NOMO-1 (cell line): ENCODE results near the gene GPR158.

ENCODE experiments used
- DNase-seq, 2 experiments: peaks; one replicate each; lab custom pipeline; 2025; ENCODE audit not compliant: unreplicated experiment in 2 of 2; lab: John Stamatoyannopoulos, UW

Gene GPR158

GRCh38 chr10:25492680-25493079, 317.9 kb downstream of the GPR158 start:
- DNase-seq: no peak

- no peak for DNase-seq
Measured at GRCh38 chr10:25493122-25493893, 318.5 kb downstream of the GPR158 start.

- DNase-seq: no peak
Measured at GRCh38 chr10:25497246-25497645, 322.4 kb downstream of the GPR158 start.

- DNase-seq: no peak
Measured at GRCh38 chr10:25498645-25499044, 323.8 kb downstream of the GPR158 start.

GRCh38 chr10:25501912-25502311, 327.1 kb downstream of the GPR158 start:
- no peak for DNase-seq

- DNase-seq: no peak
Measured at GRCh38 chr10:25502453-25502852, 327.7 kb downstream of the GPR158 start.

- no peak for DNase-seq
Measured at GRCh38 chr10:25504306-25504705, 329.5 kb downstream of the GPR158 start.

GRCh38 chr10:25504838-25505237, 330.0 kb downstream of the GPR158 start:
- DNase-seq: no peak

GRCh38 chr10:25505466-25505865, 330.7 kb downstream of the GPR158 start:
- DNase-seq: no peak

GRCh38 chr10:25506821-25507335, 332.1 kb downstream of the GPR158 start:
- no peak for DNase-seq

GRCh38 chr10:25508112-25508815, 333.5 kb downstream of the GPR158 start:
- DNase-seq: no peak

- no peak for DNase-seq
Measured at GRCh38 chr10:25509151-25509550, 334.4 kb downstream of the GPR158 start.

GRCh38 chr10:25522294-25522693, 347.5 kb downstream of the GPR158 start:
- no peak for DNase-seq

GRCh38 chr10:25522946-25523608, 348.3 kb downstream of the GPR158 start:
- no peak for DNase-seq

GRCh38 chr10:25530306-25530705, 355.5 kb downstream of the GPR158 start:
- DNase-seq: no peak

GRCh38 chr10:25531457-25532061, 356.8 kb downstream of the GPR158 start:
- DNase-seq: no peak

- no peak for DNase-seq
Measured at GRCh38 chr10:25532213-25532612, 357.4 kb downstream of the GPR158 start.

GRCh38 chr10:25536027-25536426, 361.2 kb downstream of the GPR158 start:
- no peak for DNase-seq

GRCh38 chr10:25547382-25547781, 372.6 kb downstream of the GPR158 start:
- no peak for DNase-seq

GRCh38 chr10:25552283-25552919, 377.6 kb downstream of the GPR158 start:
- DNase-seq: no peak

GRCh38 chr10:25555865-25556264, 381.1 kb downstream of the GPR158 start:
- no peak for DNase-seq
